Stimulated activated effector memory CD8-positive, alpha-beta T cell treated with anti-CD3 and anti-CD28 coated beads, Interleukin-12 subunit alpha, Interleukin-12 subunit beta, amount 100 ng/mL, for 72 hours (primary cell): ENCODE data around the gene ZFAND3.
"Not testable (repeated sequence)": the region's sequence is repeated elsewhere in the genome, so short reads cannot be mapped to it uniquely, and the experiment has no call there.

Experiments used
- ATAC-seq: fragments of 150-1000 bp; cut with Tn5 transposase; 2 replicates; pipeline ENCODE4 v1.10.0; 2021
- DNase-seq, 2 donors: peaks; one replicate each; pipeline ENCODE4 v3.0.0; 2021 to 2022; ENCODE audit warnings: low spot score in 2 of 2
- H3K27ac Mint-ChIP-seq: one replicate; pipeline ENCODE4 v1.8.0; 2022; ENCODE audit warnings: mild to moderate bottlenecking, mixed read lengths
- H3K36me3 Mint-ChIP-seq: one replicate; pipeline ENCODE4 v1.8.0; 2022; ENCODE audit warnings: mild to moderate bottlenecking, mixed read lengths
- H3K4me1 Mint-ChIP-seq: one replicate; pipeline ENCODE4 v1.8.0; 2022; ENCODE audit warnings: mixed read lengths
- H3K4me3 Mint-ChIP-seq: one replicate; pipeline ENCODE4 v1.8.0; 2022; ENCODE audit warnings: mild to moderate bottlenecking, mixed read lengths
- H3K9me3 Mint-ChIP-seq: one replicate; pipeline ENCODE4 v1.8.0; 2022; ENCODE audit warnings: mixed read lengths

ZFAND3 gene

DNA sequence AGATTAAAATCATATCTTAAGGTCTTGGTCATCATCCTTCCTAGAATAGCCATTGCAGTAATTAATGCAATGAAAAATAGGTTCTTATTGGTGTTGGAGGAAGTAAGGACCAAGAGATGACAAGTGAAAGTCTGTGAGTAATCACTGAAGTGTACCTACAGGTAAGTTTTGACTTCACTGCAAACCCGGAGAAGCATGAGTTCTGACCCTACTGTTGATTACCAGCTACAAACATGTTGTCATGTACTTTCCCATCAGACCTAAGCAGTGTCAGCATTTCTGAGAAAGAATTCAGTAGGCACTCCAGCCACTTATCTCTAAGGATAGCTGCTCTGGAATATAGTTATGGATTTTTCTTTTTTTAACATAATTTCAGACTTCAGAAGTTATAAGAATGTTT lies 280.9 kb downstream of the ZFAND3 start:
- ATAC-seq: peak; percentile 54
- no peak for DNase-seq
- H3K4me1 Mint-ChIP-seq: no peaks in the 10 kb centered on the region
- no peak overlapping the region for H3K27ac Mint-ChIP-seq
- no peak overlapping the region for H3K4me3 Mint-ChIP-seq
- H3K9me3 Mint-ChIP-seq: no peaks in the 10 kb centered on the region
- H3K36me3 Mint-ChIP-seq: peaks cover 5% of the 10 kb centered on the region

DNA sequence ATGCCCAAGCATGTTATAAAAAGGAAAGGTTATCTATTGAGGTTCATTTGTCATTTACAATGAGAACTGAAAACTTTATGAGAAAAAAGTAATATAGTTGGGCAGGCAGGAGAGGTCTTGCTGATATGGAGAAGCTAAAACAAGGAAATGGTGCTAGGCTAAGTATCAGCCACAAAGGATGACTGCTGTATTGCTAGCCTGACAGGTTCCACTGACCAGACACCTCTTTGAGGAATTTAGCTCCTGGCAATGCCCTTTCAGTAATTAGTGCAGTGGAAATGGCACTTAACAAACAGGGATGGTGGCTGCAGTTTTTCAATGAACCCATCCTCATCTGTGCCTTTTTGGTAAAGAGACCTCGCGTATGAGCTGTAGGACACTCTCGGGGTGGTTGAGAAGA lies 284.4 kb downstream of the ZFAND3 start:
- Mint-ChIP-seq H3K4me1 (no peaks in the 10 kb centered on the region), H3K9me3 (no peaks in the 10 kb centered on the region), H3K27ac (no peak overlapping the region), H3K4me3 (no peak overlapping the region), H3K36me3 (peaks cover 6% of the 10 kb centered on the region)
- ATAC-seq (no peak), DNase-seq (no peak)

DNA sequence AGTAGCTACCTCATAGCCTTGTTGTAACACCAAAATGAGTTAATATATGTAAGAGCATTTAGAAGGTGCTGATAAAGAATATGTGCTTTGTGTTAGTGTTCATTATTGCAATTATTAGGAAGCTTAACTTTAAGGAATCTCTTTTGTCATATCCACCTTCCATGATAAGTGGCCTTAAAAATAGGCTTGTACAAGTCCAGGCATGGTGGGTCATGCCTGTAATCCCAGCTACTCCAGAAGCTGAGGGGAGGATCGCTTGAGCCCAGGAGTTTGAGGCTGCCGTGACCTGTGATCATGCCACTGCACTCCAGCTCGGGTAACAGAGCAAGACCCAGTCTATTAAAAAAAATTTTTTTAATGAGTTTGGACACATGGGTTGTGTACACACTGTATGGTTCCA lies 285.5 kb downstream of the ZFAND3 start:
- no peak for ATAC-seq
- H3K4me3 Mint-ChIP-seq: no peak overlapping the region
- no peak for DNase-seq
- peaks cover 6% of the 10 kb centered on the region for H3K36me3 Mint-ChIP-seq
- H3K27ac Mint-ChIP-seq: peak overlapping the region; percentile 12
- no peaks in the 10 kb centered on the region for H3K4me1 Mint-ChIP-seq
- H3K9me3 Mint-ChIP-seq: no peaks in the 10 kb centered on the region

DNA sequence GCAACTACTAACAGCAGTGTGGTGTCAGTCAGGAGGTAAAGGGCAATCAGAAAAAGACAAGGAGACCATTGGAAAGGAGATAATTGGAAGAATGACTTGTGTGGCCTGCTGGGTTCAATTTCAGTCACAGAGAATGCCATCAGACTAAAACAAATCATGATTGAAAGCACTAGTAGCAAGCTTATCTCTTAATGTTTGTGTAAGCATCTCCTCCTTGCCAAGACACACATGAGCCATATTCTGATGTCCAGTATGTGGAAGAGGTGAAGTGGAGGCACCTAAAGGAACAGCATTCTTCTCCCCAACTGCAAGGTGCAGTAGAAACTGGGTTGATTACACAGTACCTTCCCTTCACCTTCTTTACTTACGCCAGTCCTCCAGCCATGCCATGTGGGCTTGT lies 287.5 kb downstream of the ZFAND3 start:
- DNase-seq: no peak
- no peak for ATAC-seq
- H3K4me1 Mint-ChIP-seq: peaks cover 6% of the 10 kb centered on the region
- no peaks in the 10 kb centered on the region for H3K9me3 Mint-ChIP-seq
- peaks cover 12% of the 10 kb centered on the region for H3K36me3 Mint-ChIP-seq
- no peak overlapping the region for H3K27ac Mint-ChIP-seq
- H3K4me3 Mint-ChIP-seq: no peak overlapping the region

DNA sequence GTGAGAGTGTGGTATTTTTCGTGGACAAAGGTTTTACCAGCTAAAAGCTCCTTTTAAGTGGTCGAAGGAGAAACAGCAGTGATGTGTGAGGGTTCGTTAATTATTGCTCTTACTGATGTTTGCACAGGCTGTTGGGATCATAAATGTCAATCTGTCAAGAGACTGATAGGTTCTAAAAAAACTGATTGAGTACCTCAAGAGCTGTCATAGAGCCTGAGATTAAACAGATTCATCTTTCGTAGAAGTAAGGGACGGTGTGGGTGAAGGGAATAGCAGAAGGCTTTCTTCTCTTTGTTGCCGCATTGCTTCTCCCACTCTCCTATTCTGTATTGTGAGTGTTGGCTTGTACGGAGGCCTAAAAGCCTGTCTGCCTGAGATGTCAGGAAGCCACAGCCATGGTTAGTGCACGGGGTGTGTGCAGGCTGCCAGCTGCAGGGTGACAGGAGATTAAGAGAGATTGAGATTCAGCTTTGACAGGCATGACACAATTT lies 291.0 kb downstream of the ZFAND3 start:
- H3K27ac Mint-ChIP-seq: no peak overlapping the region
- peaks cover 8% of the 10 kb centered on the region for H3K36me3 Mint-ChIP-seq

DNA sequence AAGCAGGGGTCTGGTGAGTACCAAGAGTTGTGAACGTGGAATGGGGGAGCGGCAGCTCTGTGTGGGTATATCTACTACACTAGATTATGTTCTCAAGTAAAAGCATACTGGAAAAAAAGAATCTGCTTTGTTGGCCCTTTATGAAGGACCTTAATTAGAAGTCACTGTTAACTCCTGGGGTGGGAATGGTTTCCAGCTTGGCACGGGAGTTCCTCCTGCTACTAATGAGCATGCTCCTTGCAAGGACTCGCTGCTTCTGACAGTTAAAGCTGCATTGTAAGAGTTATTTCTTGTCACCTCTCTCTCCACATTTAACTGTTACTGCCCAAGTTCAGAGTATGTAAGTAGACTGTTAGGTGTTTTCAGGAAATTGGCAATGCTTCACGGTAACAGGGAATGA lies 292.7 kb downstream of the ZFAND3 start:
- H3K4me1 Mint-ChIP-seq: peaks cover 32% of the 10 kb centered on the region
- no peak overlapping the region for H3K4me3 Mint-ChIP-seq
- no peaks in the 10 kb centered on the region for H3K9me3 Mint-ChIP-seq
- ATAC-seq (no peak), DNase-seq (no peak)
- peaks cover 16% of the 10 kb centered on the region for H3K36me3 Mint-ChIP-seq
- no peak overlapping the region for H3K27ac Mint-ChIP-seq

More for the DNA sequence above, 291.0 kb downstream of the ZFAND3 start:
- Mint-ChIP-seq H3K9me3 (no peaks in the 10 kb centered on the region), H3K4me3 (no peak overlapping the region), H3K4me1 (peaks cover 29% of the 10 kb centered on the region)
- no peak for DNase-seq
- no peak for ATAC-seq

DNA sequence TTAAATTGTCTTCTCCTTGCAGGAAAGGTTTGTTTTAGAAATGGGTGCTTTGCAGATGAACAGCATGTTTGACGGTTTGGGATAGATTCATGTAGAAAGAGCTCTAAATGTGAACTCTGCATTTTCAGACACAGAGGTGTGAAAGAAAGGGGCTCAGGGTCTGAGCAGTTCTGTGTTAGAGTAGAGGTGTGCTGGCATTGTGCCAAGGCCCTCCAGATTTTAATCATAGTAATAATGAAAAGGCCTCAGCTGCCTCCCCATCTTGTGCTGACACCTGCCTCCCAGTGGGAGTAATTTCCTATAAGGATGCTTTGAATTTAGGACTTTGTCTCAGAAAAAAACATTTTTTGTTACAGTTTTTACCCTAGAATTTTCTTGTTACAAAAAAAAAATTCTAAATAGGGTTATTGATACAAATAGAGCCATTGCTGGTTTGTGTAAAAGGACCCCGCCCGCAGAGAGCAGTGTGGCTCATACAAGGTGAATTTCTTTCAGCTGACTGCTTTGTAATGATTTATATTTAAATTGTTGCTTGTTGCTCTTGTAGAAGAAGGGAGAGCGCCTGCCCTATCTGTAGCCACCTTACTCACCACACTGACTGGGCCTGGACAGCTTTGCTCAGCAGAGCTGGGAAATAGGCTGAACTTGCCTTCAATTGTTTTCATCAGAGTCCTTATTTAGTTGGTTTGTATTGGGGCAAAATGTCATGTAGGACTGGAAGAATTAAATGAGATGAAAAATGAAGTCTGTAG lies 294.5 kb downstream of the ZFAND3 start:
- H3K36me3 Mint-ChIP-seq: peaks cover 24% of the 10 kb centered on the region
- no peaks in the 10 kb centered on the region for H3K9me3 Mint-ChIP-seq
- no peak overlapping the region for H3K4me3 Mint-ChIP-seq
- ATAC-seq (no peak), DNase-seq (no peak)
- H3K4me1 Mint-ChIP-seq: peaks cover 39% of the 10 kb centered on the region
- peak overlapping the region; percentile 2 for H3K27ac Mint-ChIP-seq

DNA sequence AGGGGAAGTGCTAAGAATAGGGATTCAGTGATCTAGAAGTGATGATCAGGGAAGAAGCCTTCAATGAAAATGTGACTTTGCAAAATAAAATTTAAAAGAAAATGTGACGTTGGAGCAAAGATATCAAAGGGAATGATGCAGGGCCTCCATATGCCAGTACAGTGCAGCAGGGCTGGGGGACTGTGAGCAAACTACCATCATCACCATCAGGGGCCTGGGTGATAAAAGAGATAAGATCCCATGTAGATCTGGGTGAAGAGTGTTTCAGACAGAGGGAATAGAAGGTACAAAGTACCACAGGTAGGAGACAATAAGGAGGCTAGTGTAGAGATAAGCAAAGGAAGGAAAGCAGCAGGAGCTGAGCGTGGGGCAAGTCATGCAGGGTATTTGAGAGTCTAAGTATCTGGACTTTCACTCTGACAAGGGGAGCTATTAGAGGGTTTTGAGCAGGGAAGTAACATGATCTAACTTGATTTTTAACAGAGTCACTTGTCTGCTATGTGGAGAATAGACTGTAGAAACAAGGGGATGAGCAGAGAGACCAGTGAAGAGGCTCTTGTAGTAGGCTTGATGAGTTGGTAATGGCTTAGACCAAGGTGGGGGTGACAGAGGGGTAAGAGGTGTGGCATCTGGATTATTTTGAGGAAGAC lies 295.6 kb downstream of the ZFAND3 start:
- DNase-seq (no peak), ATAC-seq (no peak)
- Mint-ChIP-seq H3K4me1 (peaks cover 39% of the 10 kb centered on the region), H3K36me3 (peaks cover 35% of the 10 kb centered on the region), H3K27ac (peak overlapping the region; percentile 2), H3K4me3 (no peak overlapping the region), H3K9me3 (no peaks in the 10 kb centered on the region)

DNA sequence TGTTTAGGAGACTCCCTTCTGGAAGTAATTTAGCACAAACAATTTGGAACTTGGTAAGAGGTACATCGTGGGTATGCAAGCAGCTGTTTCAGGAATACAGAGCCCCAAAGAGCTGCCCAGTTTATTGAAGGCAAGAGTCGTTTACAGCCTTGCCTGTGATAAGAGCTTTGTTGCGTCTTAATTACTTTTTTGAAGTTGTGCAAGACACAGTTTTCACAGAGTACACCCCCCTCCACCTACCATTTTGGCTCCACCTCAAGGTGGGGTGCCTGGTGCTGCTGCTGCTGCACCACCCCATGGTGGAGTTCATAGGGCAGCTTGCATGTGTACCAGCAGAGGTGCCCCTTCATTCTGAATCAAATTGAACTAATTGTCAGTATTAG lies 296.1 kb downstream of the ZFAND3 start:
- Mint-ChIP-seq H3K27ac (peak overlapping the region; percentile 2), H3K4me1 (peaks cover 34% of the 10 kb centered on the region), H3K36me3 (peaks cover 39% of the 10 kb centered on the region), H3K9me3 (no peaks in the 10 kb centered on the region), H3K4me3 (no peak overlapping the region)
- DNase-seq (no peak), ATAC-seq (no peak)

DNA sequence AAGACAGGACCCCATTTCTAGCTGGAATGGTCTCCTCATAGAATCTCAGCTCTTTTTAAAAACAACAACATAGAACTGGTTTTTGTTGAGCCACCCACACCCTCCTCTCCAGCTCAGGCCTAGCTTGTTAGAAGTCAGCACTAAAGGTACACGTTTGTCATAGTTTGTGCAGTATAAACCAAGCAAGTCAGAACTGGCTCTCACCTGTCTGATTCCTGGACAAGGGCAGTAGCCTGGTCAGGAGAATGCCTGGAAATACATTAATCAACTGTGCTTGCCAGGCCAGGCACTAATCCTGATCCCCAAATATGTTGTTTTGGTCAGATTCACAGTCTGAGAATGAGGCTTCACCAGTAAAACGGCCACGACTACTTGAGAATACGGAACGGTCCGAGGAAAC lies 296.7 kb downstream of the ZFAND3 start:
- ATAC-seq (no peak), DNase-seq (no peak)
- Mint-ChIP-seq H3K36me3 (peaks cover 41% of the 10 kb centered on the region), H3K27ac (no peak overlapping the region), H3K9me3 (no peaks in the 10 kb centered on the region), H3K4me3 (no peak overlapping the region), H3K4me1 (peaks cover 33% of the 10 kb centered on the region)

DNA sequence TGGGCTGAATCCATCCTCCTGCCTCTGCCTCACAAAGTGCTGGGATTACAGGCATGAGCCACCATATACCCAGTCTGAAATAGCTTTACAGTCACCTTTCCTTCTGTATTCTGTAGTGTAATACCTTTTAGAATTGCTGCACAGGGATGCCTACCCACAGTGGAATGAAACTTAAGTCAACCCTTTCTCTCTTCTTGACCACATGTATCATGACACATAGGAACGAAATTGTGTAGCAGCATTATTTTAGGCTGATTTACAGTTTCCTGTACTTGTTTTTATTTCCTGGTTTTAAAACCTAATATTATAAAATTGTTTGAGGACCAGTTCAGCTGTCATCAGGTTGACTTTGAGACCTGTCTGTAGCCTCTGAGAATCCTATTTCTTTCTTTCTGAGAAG lies 297.8 kb downstream of the ZFAND3 start:
- Mint-ChIP-seq H3K4me3 (no peak overlapping the region), H3K9me3 (no peaks in the 10 kb centered on the region), H3K36me3 (peaks cover 48% of the 10 kb centered on the region), H3K27ac (peak overlapping the region; percentile 23), H3K4me1 (peaks cover 33% of the 10 kb centered on the region)
- ATAC-seq (peak; percentile 39), DNase-seq (no peak)

DNA sequence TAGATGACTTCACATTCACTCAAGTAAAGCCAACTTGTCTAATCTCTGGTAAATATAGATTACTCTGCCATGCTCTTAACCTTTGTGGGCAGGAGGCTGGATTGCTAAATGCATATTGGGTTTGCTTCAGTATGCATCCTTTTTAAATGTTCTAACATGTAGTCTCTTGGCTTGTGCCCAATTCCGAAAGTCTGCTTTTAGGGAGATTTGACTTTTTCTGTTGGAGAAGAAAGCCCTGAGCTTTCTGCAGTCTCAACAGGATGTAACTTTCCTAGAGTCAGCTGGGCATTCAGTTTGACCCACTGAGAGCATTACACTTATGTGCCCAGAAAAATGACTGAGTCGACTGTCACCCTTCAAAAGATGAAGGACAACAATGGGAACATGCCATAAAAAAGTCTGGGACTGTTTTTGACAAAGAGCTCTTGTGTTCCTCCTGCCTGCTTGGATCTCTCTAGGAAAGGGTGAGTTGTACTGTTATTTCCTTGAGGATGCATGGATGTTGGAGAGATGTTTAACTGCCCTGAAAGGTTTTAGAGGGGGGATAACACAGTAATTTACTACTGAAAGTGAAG lies 299.4 kb downstream of the ZFAND3 start:
- Mint-ChIP-seq H3K27ac (no peak overlapping the region), H3K4me3 (no peak overlapping the region), H3K36me3 (peaks cover 52% of the 10 kb centered on the region)

DNA sequence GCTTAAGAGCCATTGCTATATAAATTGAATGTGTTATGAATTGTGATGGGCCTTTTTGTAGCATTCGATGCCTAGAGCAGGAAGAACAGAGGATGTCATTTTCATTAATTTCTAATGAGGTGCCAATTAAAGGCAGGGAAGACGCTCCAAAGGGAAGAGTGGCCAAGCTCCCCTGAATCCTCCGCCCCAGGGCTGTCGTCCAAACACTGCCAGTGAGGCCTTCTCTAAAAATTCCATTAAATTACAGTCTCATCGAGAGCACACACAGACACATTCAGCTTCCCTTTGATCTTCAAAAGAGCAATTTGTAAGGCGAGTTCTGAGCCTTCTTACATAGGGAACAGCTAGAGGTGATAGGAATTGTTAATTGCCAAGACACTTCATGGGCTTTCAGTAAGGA lies 300.0 kb downstream of the ZFAND3 start:
- no peak overlapping the region for H3K27ac Mint-ChIP-seq

More for the DNA sequence above, 299.4 kb downstream of the ZFAND3 start:
- no peak for DNase-seq
- no peaks in the 10 kb centered on the region for H3K9me3 Mint-ChIP-seq
- ATAC-seq: no peak
- H3K4me1 Mint-ChIP-seq: peaks cover 31% of the 10 kb centered on the region

DNA sequence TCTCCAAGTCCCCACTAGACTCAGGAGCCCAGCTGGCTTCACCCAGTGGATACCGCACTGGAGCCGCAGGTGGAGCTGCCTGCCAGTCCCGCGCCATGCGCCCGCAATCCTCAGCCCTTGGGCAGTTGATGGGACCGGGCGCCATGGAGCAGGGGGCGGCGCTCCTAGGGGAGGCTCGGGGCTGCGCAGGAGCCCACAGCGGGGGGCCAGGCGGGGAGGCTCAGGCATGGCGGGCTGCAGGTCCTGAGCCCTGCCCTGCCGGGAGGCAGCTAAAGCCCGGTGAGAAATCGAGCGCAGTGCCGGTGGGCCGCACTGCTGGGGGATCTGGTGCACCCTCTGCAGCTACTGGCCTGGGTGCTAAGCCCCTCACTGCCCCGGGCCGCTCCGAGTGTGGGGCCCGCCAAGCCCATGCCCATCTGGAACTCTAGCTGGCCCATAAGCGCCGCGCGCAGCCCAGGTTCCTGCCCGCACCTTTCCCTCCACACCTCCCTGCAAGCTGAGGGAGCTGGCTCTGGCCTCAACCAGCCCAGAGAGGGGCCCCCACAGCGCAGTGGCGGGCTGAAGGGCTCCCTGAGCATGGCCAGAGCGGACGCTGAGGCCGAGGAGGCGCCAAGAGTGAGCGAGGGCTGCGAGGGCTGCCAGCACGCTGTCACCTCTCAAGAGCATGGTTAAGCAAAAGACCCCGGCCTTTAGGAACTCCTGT lies 304.8 kb downstream of the ZFAND3 start:
- not testable (repeated sequence) for ATAC-seq, H3K4me3 Mint-ChIP-seq, DNase-seq, H3K9me3 Mint-ChIP-seq, H3K27ac Mint-ChIP-seq
- H3K36me3 Mint-ChIP-seq: peaks cover 31% of the 10 kb centered on the region
- H3K4me1 Mint-ChIP-seq: peaks cover 16% of the 10 kb centered on the region

More for the DNA sequence above, 300.0 kb downstream of the ZFAND3 start:
- Mint-ChIP-seq H3K4me3 (no peak overlapping the region), H3K36me3 (peaks cover 52% of the 10 kb centered on the region), H3K4me1 (peaks cover 27% of the 10 kb centered on the region), H3K9me3 (no peaks in the 10 kb centered on the region)
- ATAC-seq (no peak), DNase-seq (no peak)

DNA sequence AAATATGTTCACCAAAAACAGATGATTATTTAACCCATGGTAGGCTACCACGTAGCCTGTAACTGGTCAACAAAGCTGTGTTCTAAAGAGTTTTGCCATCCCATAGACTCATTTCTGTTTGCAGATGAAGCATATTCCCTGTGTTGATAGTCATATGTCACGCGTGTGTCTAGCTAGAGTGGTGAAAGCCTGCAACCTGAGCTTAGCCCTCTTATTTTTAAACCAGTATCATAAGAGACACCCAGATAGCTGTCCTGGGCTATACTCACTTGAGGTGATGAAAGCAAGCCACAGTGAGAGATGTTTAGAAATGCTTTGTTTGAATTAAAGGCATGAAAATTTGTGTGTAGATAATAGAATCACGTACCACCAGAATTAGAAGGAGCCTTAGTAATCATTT lies 307.8 kb downstream of the ZFAND3 start:
- no peak for ATAC-seq
- Mint-ChIP-seq H3K4me1 (peaks cover 44% of the 10 kb centered on the region), H3K36me3 (peaks cover 10% of the 10 kb centered on the region), H3K4me3 (no peak overlapping the region), H3K9me3 (no peaks in the 10 kb centered on the region), H3K27ac (no peak overlapping the region)
- DNase-seq: no peak
